Measurements from ENCODE around the gene HRCT1. TPM values are rescaled to one million over a fixed set of nuclear protein-coding genes. Genes with fewer than 3 reads are reported as not detected.
A peak's percentile ranks its signal among the peaks of the same experiment; 100 is the strongest.

HRCT1 gene
- total RNA-seq, 4 donors from 2014 or later = 4.0 to 32.7 (median 17.0) TPM

- H3K9me3 ChIP-seq = no peaks in the 10 kb centered on the region
- WGBS, 2 donors (ENCODE audit: low coverage in 1 of 2) = 29 to 39% methylated on average over 8 to 10 of the region's 16 CpGs
- peaks cover 0 to 15% (median 0%) of the 10 kb centered on the region in 3 donors for H3K4me1 ChIP-seq
- no peak overlapping the region for H3K4me3 ChIP-seq
- no peak overlapping the region for H3K27ac ChIP-seq
- ATAC-seq = peak; percentile 36
- H3K27me3 ChIP-seq = no peaks in the 10 kb centered on the region
- TF ChIP-seq EP300 (IDR thresholded peaks at IDR 0.05) = no peak
- peak; percentile 20 for TF ChIP-seq POLR2AphosphoS5 (IDR thresholded peaks at IDR 0.05)
- TF ChIP-seq POLR2A (IDR thresholded peaks at IDR 0.05) = no peak
- no peak for TF ChIP-seq CTCF (IDR thresholded peaks at IDR 0.05)
- peaks cover 0 to 13% of the 10 kb centered on the region in 2 donors for H3K36me3 ChIP-seq
Observed at GRCh38 chr9:35859310-35859989, 46.6 kb upstream of the HRCT1 start.

GRCh38 chr9:35859990-35860339 is 46.0 kb upstream of the HRCT1 start:
- Histone ChIP-seq H3K4me1 (peaks cover 0 to 15% (median 0%) of the 10 kb centered on the region in 3 donors), H3K27me3 (no peaks in the 10 kb centered on the region), H3K9me3 (no peaks in the 10 kb centered on the region), H3K36me3 (peaks cover 0 to 9% of the 10 kb centered on the region in 2 donors), H3K4me3 (no peak overlapping the region), H3K27ac (no peak overlapping the region)
- peak; percentile 40 for ATAC-seq
- 31 to 50% methylated on average over 1 to 3 of the region's 3 CpGs for WGBS, 2 donors (ENCODE audit: low coverage in 1 of 2)
- TF ChIP-seq CTCF (IDR thresholded peaks at IDR 0.05) (no peak), POLR2A (IDR thresholded peaks at IDR 0.05) (no peak), POLR2AphosphoS5 (IDR thresholded peaks at IDR 0.05) (no peak), EP300 (IDR thresholded peaks at IDR 0.05) (no peak)

GRCh38 chr9:35861161-35861897 is 44.7 kb upstream of the HRCT1 start:
- no peak overlapping the region for H3K27ac ChIP-seq
- H3K9me3 ChIP-seq = no peaks in the 10 kb centered on the region
- ATAC-seq = no peak
- no peaks in the 10 kb centered on the region for H3K27me3 ChIP-seq
- 57 to 62% methylated on average over 8 to 12 of the region's 12 CpGs for WGBS, 2 donors (ENCODE audit: low coverage in 1 of 2)
- H3K4me1 ChIP-seq = peaks cover 0 to 15% (median 0%) of the 10 kb centered on the region in 3 donors
- H3K36me3 ChIP-seq = no peaks in the 10 kb centered on the region
- TF ChIP-seq CTCF (IDR thresholded peaks at IDR 0.05) (no peak), POLR2A (IDR thresholded peaks at IDR 0.05) (no peak)
- no peak overlapping the region for H3K4me3 ChIP-seq

GRCh38 chr9:35862328-35862727 is 43.7 kb upstream of the HRCT1 start:
- H3K9me3 ChIP-seq = no peaks in the 10 kb centered on the region
- peaks cover 2% of the 10 kb centered on the region for H3K27me3 ChIP-seq
- H3K4me3 ChIP-seq = no peak overlapping the region
- H3K36me3 ChIP-seq = no peaks in the 10 kb centered on the region
- no peak for ATAC-seq
- H3K27ac ChIP-seq = no peak overlapping the region
- H3K4me1 ChIP-seq = peaks cover 0 to 15% (median 0%) of the 10 kb centered on the region in 3 donors
- 75 to 79% methylated on average over 3 of the region's 4 CpGs for WGBS, 2 donors (ENCODE audit: low coverage in 1 of 2)
- TF ChIP-seq POLR2AphosphoS5 (IDR thresholded peaks at IDR 0.05) (no peak), CTCF (IDR thresholded peaks at IDR 0.05) (no peak), POLR2A (IDR thresholded peaks at IDR 0.05) (no peak), EP300 (IDR thresholded peaks at IDR 0.05) (no peak)

DNA sequence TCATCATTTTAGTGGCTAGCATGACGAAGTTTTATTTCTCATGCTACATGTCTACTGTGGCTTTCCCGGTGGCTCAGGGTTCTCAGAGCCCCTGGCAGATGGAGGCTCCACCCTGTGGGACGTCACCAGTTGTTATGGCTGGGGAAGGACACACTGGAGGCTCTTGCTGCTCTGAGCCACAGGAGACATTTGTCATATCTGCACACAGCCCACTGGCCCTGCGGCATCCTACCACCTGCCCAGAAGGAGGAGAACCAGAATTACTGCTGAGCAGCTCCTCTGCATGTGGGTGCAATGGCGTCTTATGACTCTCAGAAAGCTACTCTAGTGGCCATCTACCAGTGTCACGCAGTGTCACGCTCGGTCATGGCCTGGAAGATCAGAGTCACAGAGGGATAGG is 42.4 kb upstream of the HRCT1 start:
- 40 to 100% methylated on average over 1 of the region's 8 CpGs for WGBS, 2 donors (ENCODE audit: low coverage in 1 of 2)
- Histone ChIP-seq H3K4me1 (peaks cover 0 to 15% (median 0%) of the 10 kb centered on the region in 3 donors), H3K9me3 (no peaks in the 10 kb centered on the region), H3K36me3 (no peaks in the 10 kb centered on the region), H3K27me3 (peaks cover 8% of the 10 kb centered on the region), H3K27ac (no peak overlapping the region), H3K4me3 (no peak overlapping the region)
- ATAC-seq = no peak
- TF ChIP-seq EP300 (IDR thresholded peaks at IDR 0.05) (no peak), CTCF (IDR thresholded peaks at IDR 0.05) (no peak), POLR2AphosphoS5 (IDR thresholded peaks at IDR 0.05) (no peak), POLR2A (IDR thresholded peaks at IDR 0.05) (no peak)

Data from gastroesophageal sphincter (tissue), 4 donors.